WTC11 (cell line): ENCODE data around the gene PDGFRB. TPM values are rescaled to one million over a fixed set of nuclear protein-coding genes. Genes with fewer than 3 reads are reported as not detected.

ENCODE experiments used
- ATAC-seq: fragments of 200-7000 bp; cut with Tn5 transposase; 2 replicates; pipeline ENCODE4 v1.10.0; 2021; ENCODE audit warnings: mild to moderate bottlenecking, moderate library complexity
- CTCF ChIA-PET: fragments of 300-600 bp; sonication (Branson Sonifier 250); formaldehyde crosslinking; loops from one replicate; lab custom pipeline; 2021; ENCODE audit warnings: antibody characterized with exemption; lab: Charles Lee
- POLR2A ChIA-PET: fragments of 350-600 bp; sonication (Branson Sonifier 250); formaldehyde crosslinking; loops from one replicate; lab custom pipeline; 2021; ENCODE audit warnings: antibody characterized with exemption; lab: Charles Lee
- DNase-seq: peaks from one replicate; pipeline ENCODE4 v3.0.0; 2021; ENCODE audit warnings: low spot score
- H3K27ac Mint-ChIP-seq: 2 replicates; pipeline ENCODE4 v1.8.0; 2021; ENCODE audit warnings: mixed read lengths
- H3K27me3 Mint-ChIP-seq: 2 replicates; pipeline ENCODE4 v1.8.0; 2021; ENCODE audit warnings: low read depth, mild to moderate bottlenecking, moderate library complexity, mixed read lengths
- H3K36me3 Mint-ChIP-seq: 2 replicates; pipeline ENCODE4 v1.8.0; 2021; ENCODE audit warnings: mixed read lengths
- H3K4me1 Mint-ChIP-seq: 2 replicates; pipeline ENCODE4 v1.8.0; 2022; ENCODE audit warnings: mixed read lengths
- H3K4me3 Mint-ChIP-seq: 2 replicates; pipeline ENCODE4 v1.8.0; 2021; ENCODE audit warnings: mild to moderate bottlenecking, moderate library complexity, mixed read lengths
- H3K9me3 Mint-ChIP-seq: 2 replicates; pipeline ENCODE4 v1.8.0; 2021; ENCODE audit warnings: mixed read lengths
- ATF2 ChIP-seq: sonication (generic); formaldehyde crosslinking; IDR thresholded peaks from 2 replicates; pipeline ENCODE4 v1.8.1; 2022; ENCODE audit warnings: low read depth, missing genetic modification reagents, borderline replicate concordance
- CBFB ChIP-seq: sonication (generic); formaldehyde crosslinking; IDR thresholded peaks from 2 replicates; pipeline ENCODE4 v1.8.1; 2022; ENCODE audit warnings: mild to moderate bottlenecking, low read depth, missing genetic modification reagents
- CREB1 ChIP-seq: sonication (generic); formaldehyde crosslinking; IDR thresholded peaks from 2 replicates; pipeline ENCODE4 v1.8.0; 2023; ENCODE audit warnings: mild to moderate bottlenecking, missing genetic modification reagents
- E2F5 ChIP-seq: sonication (generic); formaldehyde crosslinking; IDR thresholded peaks from 2 replicates; pipeline ENCODE4 v1.8.1; 2022; ENCODE audit warnings: mild to moderate bottlenecking, moderate library complexity, missing genetic modification reagents
- ELF4 ChIP-seq: sonication (generic); formaldehyde crosslinking; IDR thresholded peaks from 2 replicates; pipeline ENCODE4 v1.8.1; 2022; ENCODE audit warnings: low read depth, mild to moderate bottlenecking, moderate library complexity, missing genetic modification reagents
- FOXK1 ChIP-seq: sonication (generic); formaldehyde crosslinking; IDR thresholded peaks from 2 replicates; pipeline ENCODE4 v1.8.0; 2022; ENCODE audit warnings: mild to moderate bottlenecking, moderate library complexity, missing genetic modification reagents
- FOXP4 ChIP-seq: sonication (generic); formaldehyde crosslinking; IDR thresholded peaks from 2 replicates; pipeline ENCODE4 v1.8.0; 2022; ENCODE audit warnings: mild to moderate bottlenecking, missing genetic modification reagents
- NR2C2 ChIP-seq: sonication (generic); formaldehyde crosslinking; IDR thresholded peaks from 2 replicates; pipeline ENCODE4 v1.8.0; 2022; ENCODE audit warnings: mild to moderate bottlenecking, missing genetic modification reagents
- SMAD4 ChIP-seq: sonication (generic); formaldehyde crosslinking; IDR thresholded peaks from 2 replicates; pipeline ENCODE4 v1.8.0; 2022; ENCODE audit warnings: mild to moderate bottlenecking, missing genetic modification reagents
- TP53 ChIP-seq: sonication (generic); formaldehyde crosslinking; IDR thresholded peaks from 2 replicates; pipeline ENCODE4 v1.8.1; 2023; ENCODE audit warnings: mild to moderate bottlenecking, missing genetic modification reagents
- ZMAT4 ChIP-seq: fragments of 250-450 bp; sonication (Bioruptor Pico); IDR thresholded peaks from 2 replicates; pipeline ENCODE4 v1.9.0; 2021; ENCODE audit warnings: mild to moderate bottlenecking
- ZNF232 ChIP-seq: sonication (generic); formaldehyde crosslinking; IDR thresholded peaks from 2 replicates; pipeline ENCODE4 v1.8.0; 2022; ENCODE audit warnings: mild to moderate bottlenecking, missing genetic modification reagents
- total RNA-seq: library from RNA; stranded (reverse); gene quantifications from 3 replicates; pipeline ENCODE4 v1.2.3, GENCODE V29; 2021
- TF ChIP-seq, protein P1 (sequence below): sonication (generic); formaldehyde crosslinking; IDR thresholded peaks from 2 replicates; pipeline ENCODE4 v1.8.0; 2023; ENCODE audit warnings: mild to moderate bottlenecking, missing genetic modification reagents
- TF ChIP-seq, protein P2 (sequence below): fragments of 250-450 bp; sonication (Bioruptor Pico); conservative IDR thresholded peaks from 2 replicates; pipeline ENCODE4 v1.9.0; 2021; ENCODE audit warnings: mild to moderate bottlenecking

Gene PDGFRB
- total RNA-seq, 1 experiment from 2014 or later = 5.1 TPM

DNA sequence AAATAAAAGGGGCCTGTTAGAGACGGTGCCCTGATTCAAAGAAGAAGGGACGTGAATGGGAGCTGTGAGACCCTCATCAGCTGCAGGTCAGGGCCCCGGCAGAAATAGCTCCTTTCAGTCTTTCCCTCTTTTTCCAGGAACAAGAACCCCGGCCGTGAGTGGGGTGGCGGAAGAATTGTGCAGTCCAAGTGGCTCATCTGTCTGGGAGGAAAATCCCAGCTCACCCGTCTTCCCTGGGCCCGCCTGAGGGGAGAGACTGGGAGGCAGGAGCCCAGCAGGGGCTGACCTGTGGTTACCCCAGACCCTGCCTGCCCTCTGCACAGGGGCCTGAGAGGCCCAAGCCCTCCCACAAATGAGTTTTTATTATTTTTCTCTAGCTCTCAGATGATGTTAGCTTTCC is 44.5 kb downstream of the PDGFRB start (continued):
- TF ChIP-seq ZMAT4 (no peak), ELF4 (no peak), CREB1 (CRISPR knock-in tag) (no peak), E2F5 (CRISPR knock-in tag) (no peak), ATF2 (CRISPR knock-in tag) (no peak), FOXP4 (no peak), ZNF232 (CRISPR knock-in tag) (no peak), FOXK1 (CRISPR knock-in tag) (no peak), TP53 (no peak), NR2C2 (CRISPR knock-in tag) (no peak), SMAD4 (CRISPR knock-in tag) (no peak)
- TF ChIP-seq, protein P1, sequence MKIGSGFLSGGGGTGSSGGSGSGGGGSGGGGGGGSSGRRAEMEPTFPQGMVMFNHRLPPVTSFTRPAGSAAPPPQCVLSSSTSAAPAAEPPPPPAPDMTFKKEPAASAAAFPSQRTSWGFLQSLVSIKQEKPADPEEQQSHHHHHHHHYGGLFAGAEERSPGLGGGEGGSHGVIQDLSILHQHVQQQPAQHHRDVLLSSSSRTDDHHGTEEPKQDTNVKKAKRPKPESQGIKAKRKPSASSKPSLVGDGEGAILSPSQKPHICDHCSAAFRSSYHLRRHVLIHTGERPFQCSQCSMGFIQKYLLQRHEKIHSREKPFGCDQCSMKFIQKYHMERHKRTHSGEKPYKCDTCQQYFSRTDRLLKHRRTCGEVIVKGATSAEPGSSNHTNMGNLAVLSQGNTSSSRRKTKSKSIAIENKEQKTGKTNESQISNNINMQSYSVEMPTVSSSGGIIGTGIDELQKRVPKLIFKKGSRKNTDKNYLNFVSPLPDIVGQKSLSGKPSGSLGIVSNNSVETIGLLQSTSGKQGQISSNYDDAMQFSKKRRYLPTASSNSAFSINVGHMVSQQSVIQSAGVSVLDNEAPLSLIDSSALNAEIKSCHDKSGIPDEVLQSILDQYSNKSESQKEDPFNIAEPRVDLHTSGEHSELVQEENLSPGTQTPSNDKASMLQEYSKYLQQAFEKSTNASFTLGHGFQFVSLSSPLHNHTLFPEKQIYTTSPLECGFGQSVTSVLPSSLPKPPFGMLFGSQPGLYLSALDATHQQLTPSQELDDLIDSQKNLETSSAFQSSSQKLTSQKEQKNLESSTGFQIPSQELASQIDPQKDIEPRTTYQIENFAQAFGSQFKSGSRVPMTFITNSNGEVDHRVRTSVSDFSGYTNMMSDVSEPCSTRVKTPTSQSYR (CRISPR knock-in tag) = no peak
- TF ChIP-seq, protein P2, sequence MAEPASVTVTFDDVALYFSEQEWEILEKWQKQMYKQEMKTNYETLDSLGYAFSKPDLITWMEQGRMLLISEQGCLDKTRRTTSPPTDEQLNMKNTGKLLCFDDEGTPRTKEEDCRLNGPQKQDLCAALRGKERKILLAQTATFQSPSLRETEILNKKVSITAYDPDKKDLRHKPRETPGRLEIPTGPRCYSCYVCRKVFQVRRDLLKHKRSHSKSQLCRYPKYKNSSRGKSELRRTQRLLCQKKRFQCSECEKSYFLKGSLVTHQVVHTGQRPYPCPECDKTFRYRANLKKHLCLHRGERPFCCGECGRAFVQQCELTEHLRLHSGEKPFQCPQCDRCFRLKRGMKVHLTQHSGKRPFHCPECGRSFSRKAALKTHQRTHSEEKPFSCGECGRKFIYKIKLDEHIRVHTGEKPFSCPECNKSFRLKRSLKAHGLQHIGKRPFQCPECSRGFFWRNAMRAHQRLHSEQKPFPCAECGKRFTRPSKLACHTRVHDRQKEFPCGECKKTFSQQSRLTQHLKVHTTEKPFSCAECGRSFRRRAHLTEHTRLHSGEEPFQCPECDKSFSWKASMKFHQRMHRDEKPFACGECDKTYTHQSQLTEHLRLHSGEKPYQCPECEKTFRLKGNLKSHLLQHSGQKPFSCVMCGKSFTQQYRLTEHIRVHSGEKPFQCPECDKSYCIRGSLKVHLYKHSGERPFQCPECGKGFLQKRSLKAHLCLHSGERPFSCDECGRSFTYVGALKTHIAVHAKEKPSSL (CRISPR knock-in tag) = no peak

DNA sequence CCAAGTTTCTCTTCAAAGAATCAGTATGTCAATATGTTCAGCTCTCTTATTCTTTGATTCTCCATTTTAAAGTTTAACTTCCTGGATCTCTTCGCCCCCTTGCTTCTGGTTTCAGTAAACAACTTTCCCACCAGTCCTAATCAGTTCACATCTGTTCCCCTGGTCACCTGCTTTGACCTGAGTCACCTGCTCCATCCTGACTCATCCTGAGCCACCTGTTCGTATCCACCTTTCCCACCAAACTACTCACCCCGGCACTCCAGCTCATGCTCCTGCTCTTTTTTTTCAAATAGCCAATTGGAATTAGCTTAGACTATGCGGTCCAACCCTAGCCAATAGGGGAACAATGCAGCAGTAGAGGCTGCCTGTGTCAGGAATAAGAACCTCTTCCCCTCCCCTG is 45.7 kb downstream of the PDGFRB start:
- H3K9me3 Mint-ChIP-seq = no peaks in the 10 kb centered on the region
- no peak overlapping the region for H3K27ac Mint-ChIP-seq
- no peaks in the 10 kb centered on the region for H3K36me3 Mint-ChIP-seq
- DNase-seq (no peak), ATAC-seq (no peak)
- ChIA-PET POLR2A (interaction anchor here (0.7 kb wide), 1 partner anchor 31 kb away, joined by 3 read pairs; no protein-coding TSS in a partner anchor), CTCF (interaction anchor here (0.9 to 1.0 kb wide), 2 partner anchors 12 to 41 kb away, joined by 3 to 4 read pairs; no protein-coding TSS in a partner anchor)
- H3K27me3 Mint-ChIP-seq = no peaks in the 10 kb centered on the region
- peaks cover 5% of the 10 kb centered on the region for H3K4me1 Mint-ChIP-seq
- H3K4me3 Mint-ChIP-seq = no peak overlapping the region
- no peak for TF ChIP-seq CBFB (CRISPR knock-in tag)
